HG02678 (cell line): Measurements from ENCODE around the gene ROPN1.
"Not testable (repeated sequence)": the region's sequence is repeated elsewhere in the genome, so short reads cannot be mapped to it uniquely, and the experiment has no call there.

Experiments used
- ATAC-seq: cut with Tn5 transposase; IDR thresholded peaks from one replicate; pipeline ENCODE4 v1.9.1; 2021; ENCODE audit warnings: mild to moderate bottlenecking, moderate library complexity; ENCODE audit not compliant: unreplicated experiment

ROPN1 gene

DNA sequence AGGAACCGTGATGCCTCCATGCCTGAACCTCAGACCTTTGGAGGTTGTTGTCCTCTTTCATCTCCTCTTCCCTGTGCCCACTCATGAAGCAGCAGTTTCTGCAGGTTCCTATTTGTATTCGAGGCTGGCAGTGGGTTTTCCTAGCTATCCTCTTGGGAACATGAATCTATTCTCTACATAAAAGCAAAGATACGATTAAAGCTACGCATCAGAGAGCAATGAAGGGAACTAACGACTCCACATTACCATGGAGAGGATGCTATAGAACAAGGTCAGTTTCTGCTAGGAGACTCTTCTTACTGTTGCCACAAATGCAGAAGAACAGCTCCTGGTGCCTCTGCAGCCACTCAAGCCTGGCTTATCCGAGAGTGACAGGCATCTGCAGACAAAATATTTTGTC lies 9.4 kb upstream of the ROPN1 start:
- ATAC-seq = not testable (repeated sequence)

GRCh38 chr3:123997543-123997942 lies 5.6 kb upstream of the ROPN1 start:
- no peak for ATAC-seq

DNA sequence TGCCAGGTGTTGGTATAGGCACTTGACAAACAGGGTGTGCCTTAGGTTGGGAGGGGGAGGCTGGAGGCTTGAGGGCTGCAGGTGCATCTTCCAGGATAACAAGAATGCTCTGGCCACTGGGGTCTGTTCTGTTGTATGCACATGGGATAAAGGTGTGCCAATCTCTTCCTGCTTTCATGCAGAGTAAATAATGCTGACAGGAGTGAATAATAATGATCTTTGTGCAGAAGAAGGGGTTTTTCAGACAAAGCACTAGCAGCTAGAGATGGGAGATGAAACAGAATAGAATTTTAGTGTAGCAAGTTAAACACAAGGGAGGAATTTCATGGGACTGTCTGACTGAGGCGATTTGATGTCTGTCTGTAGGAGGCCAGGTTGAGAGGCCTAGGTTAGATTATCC lies 1.9 kb upstream of the ROPN1 start:
- ATAC-seq = no peak

DNA sequence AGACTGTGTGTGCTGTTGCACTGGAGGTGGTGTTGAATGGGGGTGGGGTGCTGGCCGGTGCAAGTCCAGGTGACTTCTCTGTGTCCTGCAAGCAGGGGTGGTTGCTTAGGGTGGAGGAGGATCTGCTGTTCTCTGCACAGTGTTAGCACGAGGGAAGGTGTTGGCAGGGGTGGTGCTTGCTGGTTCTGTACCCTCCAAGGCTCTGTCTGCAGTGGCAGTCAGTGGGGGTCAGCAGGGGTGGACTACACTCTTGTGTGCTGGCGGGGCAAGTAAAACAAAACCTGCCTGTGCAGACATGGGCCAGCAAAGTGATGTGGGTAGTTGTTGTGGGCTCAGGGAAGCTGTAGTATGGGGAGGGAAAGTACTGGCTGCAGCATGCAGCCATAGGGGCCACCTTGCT lies 5.5 kb downstream of the ROPN1 start:
- ATAC-seq = no peak

DNA sequence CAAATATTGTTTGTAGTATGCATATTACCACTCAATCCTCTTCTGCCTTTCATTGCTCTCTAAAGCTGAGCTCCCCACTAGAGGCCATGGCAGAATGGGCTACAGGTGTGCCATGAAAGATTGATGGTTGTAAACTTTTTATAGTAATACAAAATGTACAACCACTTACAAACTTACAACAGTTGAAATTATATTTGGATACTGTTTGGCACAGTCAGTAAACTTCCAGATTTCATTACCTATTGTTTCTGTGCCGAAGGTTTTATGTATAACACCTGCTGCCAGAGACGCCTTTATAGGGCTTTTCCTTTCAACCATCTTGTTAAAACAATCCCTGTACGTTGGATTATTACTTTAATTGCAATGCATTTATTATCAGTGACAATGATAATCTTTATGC lies 7.0 kb downstream of the ROPN1 start:
- no peak for ATAC-seq

GRCh38 chr3:123984350-123984749 lies 7.6 kb downstream of the ROPN1 start:
- ATAC-seq = no peak

DNA sequence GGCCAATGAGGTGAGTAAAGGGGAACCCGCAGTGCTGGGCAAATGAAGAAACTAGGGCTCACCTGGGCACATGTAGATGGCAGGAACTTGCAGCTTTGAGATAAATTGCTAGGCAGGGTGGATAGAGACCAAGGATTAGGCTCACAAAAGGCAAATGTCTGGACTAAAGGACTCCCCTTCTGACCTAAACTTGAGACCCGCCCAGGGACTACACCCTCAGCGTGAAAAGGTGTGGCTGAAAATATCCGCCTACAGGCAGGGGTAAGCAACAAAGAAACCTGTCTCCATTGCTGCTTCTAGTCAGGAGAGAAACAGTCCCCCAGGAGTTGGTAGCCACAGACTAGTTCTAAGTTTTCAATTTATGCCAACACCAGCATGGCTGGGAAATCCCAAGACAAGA lies 10.6 kb downstream of the ROPN1 start:
- ATAC-seq = not testable (repeated sequence)

GRCh38 chr3:123980539-123980938 lies 11.4 kb downstream of the ROPN1 start:
- ATAC-seq = no peak

DNA sequence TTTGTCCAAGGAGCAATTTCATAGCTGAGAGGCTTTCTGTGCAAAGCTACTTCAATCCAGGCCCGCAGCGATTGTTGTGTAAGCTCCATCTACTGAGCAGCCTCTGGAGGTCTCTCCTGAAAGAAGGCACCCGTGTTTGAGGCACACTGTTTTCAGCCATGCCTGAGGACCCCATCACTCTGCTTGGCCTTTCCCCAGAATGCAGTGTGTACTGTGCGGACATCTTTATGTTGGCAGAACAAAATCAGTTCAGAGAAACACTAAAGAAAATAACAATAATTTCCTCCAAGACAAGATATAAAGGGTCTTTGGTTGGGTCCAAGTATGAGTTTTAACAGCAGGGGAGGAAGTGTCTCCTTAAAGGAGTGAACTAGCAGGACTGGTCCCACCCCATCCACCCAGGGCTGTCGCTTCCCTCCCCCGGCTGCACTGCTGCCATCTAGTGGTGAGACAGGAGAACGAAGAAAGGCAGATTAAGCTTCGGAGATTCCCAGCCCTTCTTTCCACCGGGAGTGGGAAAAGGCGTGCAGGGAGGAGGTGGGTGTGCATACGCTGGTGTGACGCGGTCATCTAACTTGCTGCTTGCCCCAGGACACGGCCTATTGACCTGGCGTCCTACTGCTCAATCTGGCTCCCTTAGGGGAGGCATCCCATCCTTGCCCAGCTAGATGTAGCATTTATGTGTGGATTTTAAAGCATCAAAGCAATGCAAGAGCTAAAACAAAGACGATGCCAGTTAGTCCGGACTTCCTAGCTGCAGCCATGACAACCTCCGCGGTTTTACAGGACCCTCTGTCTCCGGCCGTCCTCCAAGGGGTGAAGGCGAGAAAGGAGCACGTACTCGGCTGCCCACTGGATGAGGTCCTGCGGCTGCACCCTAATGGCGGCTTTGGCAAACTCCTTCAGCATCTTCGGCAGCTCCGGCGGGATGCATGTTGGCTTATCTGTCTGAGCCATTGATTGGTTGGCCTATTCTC lies 12.1 kb downstream of the ROPN1 start:
- ATAC-seq = not testable (repeated sequence)

- ATAC-seq = not testable (repeated sequence)
Measured at GRCh38 chr3:123976904-123977303, 15.0 kb downstream of the ROPN1 start.

- not testable (repeated sequence) for ATAC-seq
Measured at GRCh38 chr3:123976181-123976898, 15.6 kb downstream of the ROPN1 start.

DNA sequence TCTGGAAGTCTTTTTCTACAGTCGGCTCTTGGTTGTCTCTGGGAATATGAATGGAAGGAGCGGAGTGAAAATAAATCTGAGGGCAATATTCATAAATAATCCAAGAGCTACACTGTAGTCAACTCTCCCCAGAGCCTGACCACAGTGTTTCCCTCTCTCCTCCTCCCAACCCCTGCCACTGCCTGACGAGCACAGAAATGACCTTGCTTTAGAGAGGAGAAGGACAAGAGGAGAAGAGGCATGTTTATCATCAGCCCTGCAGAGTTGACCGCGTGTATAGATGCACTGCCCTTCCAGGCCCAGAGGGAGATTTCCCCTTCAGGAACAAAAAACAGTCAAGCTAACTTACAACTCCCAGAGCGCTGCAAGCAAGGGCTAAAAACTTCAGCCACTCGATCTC lies 16.9 kb downstream of the ROPN1 start:
- not testable (repeated sequence) for ATAC-seq

GRCh38 chr3:123971406-123971805 lies 20.5 kb downstream of the ROPN1 start:
- ATAC-seq = no peak

GRCh38 chr3:123967260-123967659 lies 24.7 kb downstream of the ROPN1 start:
- ATAC-seq = not testable (repeated sequence)

GRCh38 chr3:123966799-123967198 lies 25.1 kb downstream of the ROPN1 start:
- not testable (repeated sequence) for ATAC-seq

- ATAC-seq = not testable (repeated sequence)
Measured at GRCh38 chr3:123964793-123965192, 27.1 kb downstream of the ROPN1 start.

GRCh38 chr3:123961508-123961856 lies 30.4 kb downstream of the ROPN1 start:
- no peak for ATAC-seq

DNA sequence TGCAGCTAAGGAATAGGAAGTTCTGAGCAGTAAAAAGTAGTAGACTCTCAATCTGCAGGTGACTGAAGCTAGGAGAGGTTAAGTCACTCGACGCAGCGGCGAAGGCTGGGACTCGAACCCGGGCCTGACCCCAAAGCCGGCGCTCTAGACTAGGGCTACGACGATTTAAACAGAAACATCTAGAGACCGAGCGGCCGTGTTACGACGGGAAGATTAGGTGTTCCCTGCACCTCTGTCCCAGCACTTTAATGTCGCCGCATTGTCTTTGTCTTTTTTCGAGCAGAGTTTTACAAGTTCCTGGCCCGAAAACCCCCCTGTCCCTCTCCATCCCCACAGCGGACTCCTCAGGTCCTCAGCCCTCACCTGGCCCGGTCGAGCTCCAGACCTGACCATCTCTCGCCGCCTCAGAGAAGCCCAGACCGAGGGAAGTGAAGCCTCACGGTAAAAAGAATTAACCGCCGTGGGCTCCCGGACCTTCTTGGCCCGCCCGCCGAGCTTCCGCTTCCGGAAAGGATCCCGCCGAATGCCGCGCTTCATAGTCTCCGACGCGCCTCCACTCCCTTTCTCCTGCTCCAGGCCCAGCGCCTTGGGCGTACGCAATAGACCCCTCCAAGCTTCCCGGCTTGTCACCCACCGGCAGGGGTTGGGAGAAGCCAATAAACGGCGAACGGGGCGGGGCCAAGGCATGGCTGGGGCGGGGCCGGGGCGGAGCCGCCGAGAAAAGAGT lies 31.0 kb downstream of the ROPN1 start, which contains the start of gene CCDC14:
Gene CCDC14, minus strand, starts transcription at position 449 of the 727 bp plus-strand sequence. Its CDS starts 56 bp downstream, at position 393.
- peak; percentile 88 for ATAC-seq

DNA sequence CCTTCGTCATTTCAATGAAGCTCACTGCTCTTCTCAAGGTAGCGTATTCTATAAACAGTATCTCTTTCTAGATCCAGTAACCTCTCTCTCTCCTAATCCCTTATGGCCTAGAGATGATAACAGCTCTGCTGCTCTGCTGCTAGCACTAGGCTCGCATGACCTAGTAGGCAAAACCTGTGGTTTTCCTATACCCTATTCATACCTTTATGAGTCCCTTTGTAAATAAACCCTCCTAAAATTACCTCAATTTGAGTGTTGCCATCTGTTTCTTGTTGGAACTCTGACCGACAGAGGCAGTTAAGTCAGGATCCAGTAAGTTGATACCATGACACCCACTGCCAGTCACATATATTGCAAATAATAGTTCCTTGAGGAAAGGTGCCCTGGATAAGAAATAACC lies 38.2 kb downstream of the ROPN1 start:
- ATAC-seq = peak; percentile 88

GRCh38 chr3:123952844-123953520 lies 38.9 kb downstream of the ROPN1 start:
- no peak for ATAC-seq
